22Rv1 (cell line): Measurements from ENCODE around the gene NEURL1.
A peak's percentile ranks its signal among the peaks of the same experiment; 100 is the strongest.

Experiments
- H3K27ac ChIP-seq: fragments of 450-650 bp; 2 replicates; pipeline ENCODE4 v1.5.1; 2017
- CTCF ChIP-seq: fragments of 450-650 bp; IDR thresholded peaks from 2 replicates; pipeline ENCODE4 v1.5.1; 2017; ENCODE audit warnings: mild to moderate bottlenecking
- ZFX ChIP-seq: fragments of 450-650 bp; IDR thresholded peaks from 2 replicates; pipeline ENCODE4 v1.6.1; 2017; ENCODE audit warnings: antibody characterized with exemption, borderline replicate concordance

Gene NEURL1

GRCh38 chr10:103534621-103535498, 41.4 kb downstream of the NEURL1 start:
- TF ChIP-seq ZFX (no peak), CTCF (no peak)
- no peak overlapping the region for H3K27ac ChIP-seq

GRCh38 chr10:103535595-103535994, 42.1 kb downstream of the NEURL1 start:
- TF ChIP-seq CTCF (no peak), ZFX (no peak)
- H3K27ac ChIP-seq: no peak overlapping the region

- H3K27ac ChIP-seq: no peak overlapping the region
- TF ChIP-seq CTCF: no peak
- TF ChIP-seq ZFX: no peak
Measured at GRCh38 chr10:103539751-103540150, 46.2 kb downstream of the NEURL1 start.

- TF ChIP-seq ZFX: no peak
- TF ChIP-seq CTCF: no peak
Measured at GRCh38 chr10:103540722-103541121, 47.2 kb downstream of the NEURL1 start.

GRCh38 chr10:103541616-103542015, 48.1 kb downstream of the NEURL1 start:
- no peak for TF ChIP-seq ZFX
- TF ChIP-seq CTCF: no peak
- H3K27ac ChIP-seq: peak overlapping the region; percentile 87

More at GRCh38 chr10:103540722-103541121, 47.2 kb downstream of the NEURL1 start:
- no peak overlapping the region for H3K27ac ChIP-seq

- TF ChIP-seq CTCF: peak; percentile 80
- no peak for TF ChIP-seq ZFX
- peak overlapping the region; percentile 87 for H3K27ac ChIP-seq
Measured at GRCh38 chr10:103542764-103543616, 49.5 kb downstream of the NEURL1 start.
